SH-SY5Y (cell line): Measurements from ENCODE around the gene MED27.

ENCODE experiments used
- GATA2 ChIP-seq: IDR thresholded peaks from 2 replicates; pipeline ENCODE4 v1.6.1; 2011; ENCODE audit warnings: mild to moderate bottlenecking, low read depth, low read length
- GATA3 ChIP-seq: IDR thresholded peaks from 2 replicates; pipeline ENCODE4 v1.6.1; 2011; ENCODE audit warnings: low read depth, mild to moderate bottlenecking, low read length, moderate library complexity

DNA sequence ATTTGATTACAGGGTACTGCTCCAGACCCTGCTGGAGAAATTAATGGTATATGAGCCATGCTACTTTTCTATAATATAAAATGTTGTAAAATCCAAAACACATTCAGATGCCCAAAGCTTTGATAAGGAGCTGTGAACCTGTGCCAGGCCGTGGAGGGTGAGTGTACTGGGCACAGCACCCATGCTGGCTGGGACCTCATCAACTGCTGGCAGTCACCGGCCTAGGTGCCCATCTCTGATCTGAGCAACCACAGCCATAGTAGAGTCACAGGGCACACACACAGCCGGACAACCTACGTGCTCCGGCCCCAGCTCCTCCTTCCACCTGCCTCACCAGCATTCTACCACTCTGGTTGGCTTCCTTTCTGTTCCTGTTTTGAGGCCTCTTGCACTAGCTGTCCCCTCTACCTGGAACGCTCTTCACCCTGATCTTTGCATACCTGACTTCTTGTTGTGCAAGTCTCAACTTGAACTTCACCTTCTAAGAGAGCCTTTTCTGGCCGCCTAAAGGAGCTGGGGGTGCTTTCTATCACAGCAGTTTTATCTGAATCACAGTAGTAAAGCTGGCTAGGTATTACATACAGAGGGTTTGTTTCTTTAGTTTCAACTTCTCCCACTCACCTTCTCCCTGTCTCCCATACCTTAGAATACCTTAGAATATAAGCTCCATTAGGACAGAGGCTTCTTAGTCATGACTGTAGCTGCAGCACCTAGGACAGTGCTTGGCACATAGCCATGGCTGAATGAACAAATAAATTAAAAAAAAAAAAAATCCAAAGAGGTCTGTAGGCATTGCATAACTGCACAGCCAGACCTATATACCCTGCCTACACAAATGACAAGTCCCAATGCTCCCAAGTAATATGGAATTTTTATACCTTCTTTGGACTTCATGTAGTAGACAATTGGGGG is 51.7 kb downstream of the MED27 start:
- TF ChIP-seq GATA2 = no peak
- TF ChIP-seq GATA3 = no peak
